Fibroblast of the aortic adventitia (primary cell): ENCODE measurements around the gene GPC1. TPM values are rescaled to one million over a fixed set of nuclear protein-coding genes. Genes with fewer than 3 reads are reported as not detected.
"Not testable (repeated sequence)": the region's sequence is repeated elsewhere in the genome, so short reads cannot be mapped to it uniquely, and the experiment has no call there.

ENCODE experiments used
- DNase-seq: peaks from one replicate; pipeline ENCODE4 v3.0.0-alpha.2; 2010; ENCODE audit warnings: low read depth
- H3K4me3 ChIP-seq: 2 replicates; pipeline ENCODE4 v1.5.1; 2011; ENCODE audit warnings: low read depth, mild to moderate bottlenecking, control low read depth, low read length, moderate library complexity
- total RNA-seq: library from RNA; depleted of rRNA; stranded (reverse); fragments of >200 nt; gene quantifications from 2 replicates; pipeline ENCODE4 v1.2.3, GENCODE V29; 2012; ENCODE audit warnings: low replicate concordance
- TF ChIP-seq, protein P1 (sequence below): IDR thresholded peaks from 2 replicates; pipeline ENCODE4 v1.5.1; 2011; ENCODE audit warnings: mild to moderate bottlenecking, low read length, control low read depth, inconsistent platforms; ENCODE audit not compliant: insufficient read depth

The GPC1 gene
- 44.7 and 69.6 TPM in 2 replicates for total RNA-seq

GRCh38 chr2:240435457-240435947 lies at the start of gene GPC1:
Gene GPC1, plus strand, starts transcription at chr2:240435663. Its CDS starts 256 bp downstream, at chr2:240435919.
- peak within 1 kb of the TSS; percentile 75 for H3K4me3 ChIP-seq
- TF ChIP-seq, protein P1, sequence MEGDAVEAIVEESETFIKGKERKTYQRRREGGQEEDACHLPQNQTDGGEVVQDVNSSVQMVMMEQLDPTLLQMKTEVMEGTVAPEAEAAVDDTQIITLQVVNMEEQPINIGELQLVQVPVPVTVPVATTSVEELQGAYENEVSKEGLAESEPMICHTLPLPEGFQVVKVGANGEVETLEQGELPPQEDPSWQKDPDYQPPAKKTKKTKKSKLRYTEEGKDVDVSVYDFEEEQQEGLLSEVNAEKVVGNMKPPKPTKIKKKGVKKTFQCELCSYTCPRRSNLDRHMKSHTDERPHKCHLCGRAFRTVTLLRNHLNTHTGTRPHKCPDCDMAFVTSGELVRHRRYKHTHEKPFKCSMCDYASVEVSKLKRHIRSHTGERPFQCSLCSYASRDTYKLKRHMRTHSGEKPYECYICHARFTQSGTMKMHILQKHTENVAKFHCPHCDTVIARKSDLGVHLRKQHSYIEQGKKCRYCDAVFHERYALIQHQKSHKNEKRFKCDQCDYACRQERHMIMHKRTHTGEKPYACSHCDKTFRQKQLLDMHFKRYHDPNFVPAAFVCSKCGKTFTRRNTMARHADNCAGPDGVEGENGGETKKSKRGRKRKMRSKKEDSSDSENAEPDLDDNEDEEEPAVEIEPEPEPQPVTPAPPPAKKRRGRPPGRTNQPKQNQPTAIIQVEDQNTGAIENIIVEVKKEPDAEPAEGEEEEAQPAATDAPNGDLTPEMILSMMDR: no peak
- DNase-seq: peak; percentile 69

DNA sequence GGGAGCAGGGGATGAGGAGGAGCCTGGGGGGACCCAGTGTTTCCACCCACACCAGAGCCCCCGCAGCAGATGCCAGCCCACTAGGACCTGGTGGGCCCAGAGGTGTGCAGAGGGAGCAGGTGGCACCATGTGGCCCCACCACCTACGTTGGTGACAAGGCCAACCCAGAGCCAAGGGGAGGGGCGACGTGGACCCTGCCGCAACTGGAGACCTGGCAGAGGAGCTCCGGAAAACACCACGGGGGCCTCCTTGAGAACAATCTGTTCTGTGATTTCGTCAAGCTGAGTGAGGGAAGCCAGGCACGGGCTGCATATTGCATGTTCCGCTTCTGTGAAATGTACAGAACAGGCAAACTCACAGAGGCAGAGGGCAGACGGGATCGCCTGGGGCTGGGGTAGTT lies 49.1 kb upstream of the GPC1 start:
- TF ChIP-seq, protein P1: no peak
- DNase-seq: no peak

DNA sequence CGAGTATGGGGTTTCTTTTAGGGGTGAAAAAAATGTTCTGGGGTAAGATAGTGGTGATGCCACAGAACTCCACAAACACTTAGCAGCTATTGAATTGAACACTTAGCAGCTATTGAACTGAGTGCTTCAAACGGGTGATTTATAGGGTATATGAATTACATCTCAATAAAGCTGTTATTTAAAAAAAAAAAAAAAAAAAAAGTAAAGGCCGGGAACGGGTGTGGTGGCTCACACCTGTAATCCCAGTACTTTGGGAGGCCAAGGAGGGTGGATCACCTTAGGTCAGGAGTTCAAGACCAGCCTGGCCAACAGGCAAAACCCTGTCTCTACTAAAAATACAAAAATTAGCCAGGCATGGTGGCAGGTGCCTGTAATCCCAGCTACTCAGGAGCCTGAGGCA lies 48.7 kb upstream of the GPC1 start:
- not testable (repeated sequence) for DNase-seq, H3K4me3 ChIP-seq

More for the DNA sequence above, 49.1 kb upstream of the GPC1 start:
- no peak overlapping the region for H3K4me3 ChIP-seq

GRCh38 chr2:240387325-240387668 lies 48.2 kb upstream of the GPC1 start:
- no peak overlapping the region for H3K4me3 ChIP-seq
- TF ChIP-seq, protein P1: no peak
- no peak for DNase-seq

DNA sequence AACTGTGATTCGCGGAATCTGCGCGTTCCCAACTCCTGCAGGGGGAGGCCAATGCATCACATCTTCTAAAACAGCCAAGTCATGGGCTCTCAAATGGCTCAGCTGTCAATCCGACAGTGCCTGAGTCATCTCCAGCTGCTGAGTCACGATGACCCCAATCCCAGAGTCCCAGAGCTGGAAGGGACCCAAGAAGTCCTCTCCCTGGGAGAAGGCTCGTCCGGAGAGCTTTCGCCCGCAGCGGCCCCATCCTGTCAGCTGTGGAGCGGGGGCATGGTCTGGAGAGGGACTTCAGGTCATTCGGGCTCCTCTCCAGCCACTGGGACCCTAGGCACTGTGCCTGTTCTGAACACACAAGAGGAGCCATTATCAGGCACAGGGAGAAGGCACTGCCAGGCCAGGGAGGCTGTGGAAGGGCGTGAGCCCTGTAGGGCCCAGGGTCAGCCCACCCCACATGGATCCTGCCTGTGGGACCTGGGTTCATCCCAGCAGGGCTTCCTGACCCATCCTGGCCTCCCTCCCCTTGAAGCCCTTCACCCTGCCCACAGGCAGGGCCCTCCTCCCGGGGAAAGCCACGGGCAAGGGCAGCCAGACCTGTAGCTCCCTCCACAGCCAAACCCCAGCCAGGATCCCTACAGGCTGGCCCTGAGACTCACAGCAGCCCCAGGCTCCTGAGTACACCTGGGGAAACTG lies 47.6 kb upstream of the GPC1 start:
- H3K4me3 ChIP-seq: no peak overlapping the region
- TF ChIP-seq, protein P1: peak; percentile 24
- DNase-seq: peak; percentile 92

- no peak for DNase-seq
- TF ChIP-seq, protein P1: no peak
- no peak overlapping the region for H3K4me3 ChIP-seq
These were observed 46.8 kb upstream of the GPC1 start for GRCh38 chr2:240388471-240389301.

DNA sequence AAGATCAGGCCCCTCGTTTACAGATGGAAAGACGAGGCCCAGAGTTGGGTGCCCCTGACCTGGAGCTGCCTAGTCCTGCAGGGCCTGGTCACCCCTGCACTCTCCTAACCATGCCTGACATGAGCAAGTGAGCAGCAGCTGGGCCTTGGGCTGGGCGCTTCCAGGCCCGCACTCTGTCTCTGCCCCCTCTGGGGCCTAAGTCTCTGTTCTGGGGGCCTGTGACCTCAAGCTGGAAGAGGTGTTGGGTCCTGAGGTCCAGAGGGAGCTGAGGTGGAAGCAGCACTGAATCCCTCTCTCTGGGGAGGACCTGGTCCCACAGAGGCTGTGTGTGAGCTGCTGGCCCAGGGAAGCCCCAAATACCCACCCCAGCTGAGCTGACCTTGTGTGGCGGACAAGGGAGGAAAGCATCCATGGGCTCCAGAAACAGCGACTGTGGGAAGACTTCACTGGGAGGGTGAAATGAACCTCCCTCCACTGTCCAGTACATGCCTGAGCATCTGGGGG lies 46.1 kb upstream of the GPC1 start:
- TF ChIP-seq, protein P1: no peak
- H3K4me3 ChIP-seq: no peak overlapping the region
- DNase-seq: no peak
